ENCODE results near the gene TEX48.

TEX48 gene

GRCh38 chr9:114691956-114692295, 9.9 kb upstream of the TEX48 start:
- DNase-seq: no peak

GRCh38 chr9:114691046-114691955, 9.3 kb upstream of the TEX48 start:
- DNase-seq: peak; percentile 78

GRCh38 chr9:114690308-114690707, 8.3 kb upstream of the TEX48 start:
- no peak for DNase-seq

GRCh38 chr9:114689813-114690212, 7.8 kb upstream of the TEX48 start:
- no peak for DNase-seq

GRCh38 chr9:114688909-114689610, 7.1 kb upstream of the TEX48 start:
- no peak for DNase-seq

GRCh38 chr9:114688379-114688778, 6.4 kb upstream of the TEX48 start:
- no peak for DNase-seq

GRCh38 chr9:114687034-114687433, 5.0 kb upstream of the TEX48 start:
- DNase-seq: no peak

GRCh38 chr9:114685951-114686350, 4.0 kb upstream of the TEX48 start:
- DNase-seq: no peak

GRCh38 chr9:114684036-114684435, 2.0 kb upstream of the TEX48 start:
- peak; percentile 19 for DNase-seq

- DNase-seq: no peak
These were observed 854 bp upstream of the TEX48 start for GRCh38 chr9:114682846-114683245.

- no peak for DNase-seq
These were observed 1.6 kb downstream of the TEX48 start for GRCh38 chr9:114680259-114681001.

GRCh38 chr9:114678795-114679194, 3.2 kb downstream of the TEX48 start:
- no peak for DNase-seq

- DNase-seq: no peak
These were observed 3.9 kb downstream of the TEX48 start for GRCh38 chr9:114678130-114678529.

GRCh38 chr9:114677418-114677817, 4.6 kb downstream of the TEX48 start:
- DNase-seq: no peak

GRCh38 chr9:114676901-114677300, 5.1 kb downstream of the TEX48 start:
- no peak for DNase-seq

- DNase-seq: no peak
These were observed 7.0 kb downstream of the TEX48 start for GRCh38 chr9:114674798-114675540.

GRCh38 chr9:114674076-114674797, 7.8 kb downstream of the TEX48 start:
- no peak for DNase-seq

GRCh38 chr9:114671605-114672004, 10.4 kb downstream of the TEX48 start:
- DNase-seq: no peak

- DNase-seq: no peak
These were observed 12.0 kb downstream of the TEX48 start for GRCh38 chr9:114669961-114670360.

GRCh38 chr9:114668146-114668545, 13.8 kb downstream of the TEX48 start:
- no peak for DNase-seq

- no peak for DNase-seq
These were observed 15.1 kb downstream of the TEX48 start for GRCh38 chr9:114666851-114667250.

- DNase-seq: no peak
These were observed 15.6 kb downstream of the TEX48 start for GRCh38 chr9:114666401-114666800.
